Activated B cell treated with CpG ODN at 0.5 μM for 24 hours (primary cell): Measurements from ENCODE around the gene SH3PXD2A. TPM values are rescaled to one million over a fixed set of nuclear protein-coding genes. Genes with fewer than 3 reads are reported as not detected.

Experiments used
- ATAC-seq: fragments of 200-7000 bp; cut with Tn5 transposase; one replicate; pipeline ENCODE4 v1.10.0; 2021; ENCODE audit warnings: low read depth, mild to moderate bottlenecking, moderate library complexity
- CTCF ChIA-PET: fragments of 350-600 bp; sonication (Branson Sonifier 250); formaldehyde crosslinking; loops from one replicate; lab custom pipeline; 2021; ENCODE audit warnings: antibody characterized with exemption; lab: Charles Lee
- POLR2A ChIA-PET: fragments of 350-600 bp; sonication (Branson Sonifier 250); formaldehyde crosslinking; loops from one replicate; lab custom pipeline; 2021; ENCODE audit warnings: antibody characterized with exemption; lab: Charles Lee
- DNase-seq: peaks from one replicate; pipeline ENCODE4 v3.0.0; 2022
- H3K27ac Mint-ChIP-seq: one replicate; pipeline ENCODE4 v1.8.0; 2020; ENCODE audit warnings: mixed read lengths
- H3K27me3 Mint-ChIP-seq: one replicate; pipeline ENCODE4 v1.8.0; 2021; ENCODE audit warnings: mixed read lengths
- H3K36me3 Mint-ChIP-seq: one replicate; pipeline ENCODE4 v1.8.0; 2021; ENCODE audit warnings: low read depth, mixed read lengths
- H3K4me1 Mint-ChIP-seq: one replicate; pipeline ENCODE4 v1.8.0; 2021; ENCODE audit warnings: mixed read lengths
- H3K4me3 Mint-ChIP-seq: one replicate; pipeline ENCODE4 v1.8.0; 2020; ENCODE audit warnings: mild to moderate bottlenecking, mixed read lengths
- H3K9me3 Mint-ChIP-seq: one replicate; pipeline ENCODE4 v1.8.0; 2020; ENCODE audit warnings: mixed read lengths
- intact Hi-C: fragments of 100-400 bp; cut with micrococcal nuclease; formaldehyde crosslinking; loops from one replicate; pipeline ENCODE4 v1.15.1; 2024
- total RNA-seq: library from RNA; stranded (reverse); gene quantifications from 2 replicates; pipeline ENCODE4 v1.2.3, GENCODE V29; 2022
- TF ChIP-seq, protein P1 (sequence below): fragments of 200-600 bp; IDR thresholded peaks from one replicate; pipeline ENCODE4 v1.8.0; 2022; ENCODE audit warnings: antibody characterized with exemption, mild to moderate bottlenecking

The SH3PXD2A gene
- total RNA-seq, 1 donor from 2014 or later, result 18.2 TPM

DNA sequence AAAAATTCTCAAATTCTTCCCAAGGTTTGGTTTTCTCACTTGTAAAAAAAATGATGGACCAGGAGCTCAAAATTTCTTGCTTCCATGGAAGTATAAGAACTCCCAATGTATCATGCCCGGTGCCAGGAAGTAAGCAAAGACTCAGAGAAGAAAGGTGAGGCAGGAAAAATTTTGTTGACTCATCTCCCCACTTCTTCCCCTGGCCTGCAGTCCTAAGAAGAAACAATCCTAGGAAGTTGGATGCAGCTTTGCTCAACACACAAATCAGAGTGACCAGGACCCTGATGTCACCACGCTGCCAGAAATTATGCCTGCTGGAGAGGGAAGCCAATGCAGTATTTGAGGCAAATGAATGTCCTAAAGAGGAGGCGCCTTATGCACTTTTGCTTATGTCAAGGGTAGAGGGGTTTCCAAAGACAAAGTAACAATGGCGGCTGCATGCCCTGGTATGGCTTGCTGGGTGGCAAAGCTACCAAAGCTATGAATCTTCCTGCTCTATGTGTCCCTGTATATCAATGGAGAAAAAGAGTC is 198.2 kb downstream of the SH3PXD2A start:
- DNase-seq (no peak), ATAC-seq (no peak)
- H3K9me3 Mint-ChIP-seq, result no peaks in the 10 kb centered on the region
- peaks cover 15% of the 10 kb centered on the region for H3K4me1 Mint-ChIP-seq
- TF ChIP-seq, protein P1, sequence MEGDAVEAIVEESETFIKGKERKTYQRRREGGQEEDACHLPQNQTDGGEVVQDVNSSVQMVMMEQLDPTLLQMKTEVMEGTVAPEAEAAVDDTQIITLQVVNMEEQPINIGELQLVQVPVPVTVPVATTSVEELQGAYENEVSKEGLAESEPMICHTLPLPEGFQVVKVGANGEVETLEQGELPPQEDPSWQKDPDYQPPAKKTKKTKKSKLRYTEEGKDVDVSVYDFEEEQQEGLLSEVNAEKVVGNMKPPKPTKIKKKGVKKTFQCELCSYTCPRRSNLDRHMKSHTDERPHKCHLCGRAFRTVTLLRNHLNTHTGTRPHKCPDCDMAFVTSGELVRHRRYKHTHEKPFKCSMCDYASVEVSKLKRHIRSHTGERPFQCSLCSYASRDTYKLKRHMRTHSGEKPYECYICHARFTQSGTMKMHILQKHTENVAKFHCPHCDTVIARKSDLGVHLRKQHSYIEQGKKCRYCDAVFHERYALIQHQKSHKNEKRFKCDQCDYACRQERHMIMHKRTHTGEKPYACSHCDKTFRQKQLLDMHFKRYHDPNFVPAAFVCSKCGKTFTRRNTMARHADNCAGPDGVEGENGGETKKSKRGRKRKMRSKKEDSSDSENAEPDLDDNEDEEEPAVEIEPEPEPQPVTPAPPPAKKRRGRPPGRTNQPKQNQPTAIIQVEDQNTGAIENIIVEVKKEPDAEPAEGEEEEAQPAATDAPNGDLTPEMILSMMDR, result no peak
- H3K27me3 Mint-ChIP-seq, result no peaks in the 10 kb centered on the region
- H3K27ac Mint-ChIP-seq, result no peak overlapping the region
- ChIA-PET POLR2A (no interaction called here), CTCF (no interaction called here)
- intact Hi-C loops, result no loop called here
- H3K36me3 Mint-ChIP-seq, result peaks cover 25% of the 10 kb centered on the region
- H3K4me3 Mint-ChIP-seq, result no peak overlapping the region

DNA sequence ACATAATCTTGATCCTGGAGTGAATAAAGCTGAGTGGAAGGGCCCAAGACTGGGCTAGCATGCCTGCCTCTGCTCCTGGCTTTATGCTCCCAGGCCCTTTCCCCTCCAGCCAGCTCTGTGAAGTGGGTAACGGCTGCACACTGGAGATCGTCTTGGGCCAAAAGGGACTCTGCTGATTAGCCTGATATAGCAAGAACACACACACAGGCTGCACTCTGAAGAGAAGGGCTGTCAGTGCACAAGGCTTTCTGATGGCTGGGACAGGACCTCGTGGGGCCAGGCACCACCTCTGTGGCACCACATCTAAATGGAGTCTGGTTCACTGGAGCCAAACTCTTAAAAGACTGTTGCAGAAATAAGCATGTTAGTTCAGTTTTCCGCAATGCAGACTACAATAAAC is 200.5 kb downstream of the SH3PXD2A start:
- ATAC-seq, result no peak

GRCh38 chr10:103653581-103654037 is 201.8 kb downstream of the SH3PXD2A start:
- Mint-ChIP-seq H3K4me1 (no peaks in the 10 kb centered on the region), H3K4me3 (no peak overlapping the region), H3K27me3 (no peaks in the 10 kb centered on the region), H3K9me3 (no peaks in the 10 kb centered on the region), H3K36me3 (peaks cover 24% of the 10 kb centered on the region), H3K27ac (no peak overlapping the region)
- intact Hi-C loops, result no loop called here
- ChIA-PET CTCF (no interaction called here), POLR2A (interaction anchor here (1.0 kb wide), 1 partner anchor 9 kb away, joined by 3 read pairs; no protein-coding TSS in a partner anchor)
- TF ChIP-seq, protein P1, result no peak
- DNase-seq (no peak), ATAC-seq (no peak)

More for the DNA sequence above, 200.5 kb downstream of the SH3PXD2A start:
- no peaks in the 10 kb centered on the region for H3K9me3 Mint-ChIP-seq
- H3K36me3 Mint-ChIP-seq, result peaks cover 25% of the 10 kb centered on the region
- DNase-seq, result no peak
- H3K27me3 Mint-ChIP-seq, result no peaks in the 10 kb centered on the region
- no peak overlapping the region for H3K4me3 Mint-ChIP-seq
- intact Hi-C loops, result no loop called here
- peaks cover 5% of the 10 kb centered on the region for H3K4me1 Mint-ChIP-seq
- TF ChIP-seq, protein P1, result no peak
- ChIA-PET POLR2A (interaction anchor here (0.7 kb wide), 1 partner anchor 17 kb away, joined by 13 read pairs; no protein-coding TSS in a partner anchor), CTCF (no interaction called here)
- H3K27ac Mint-ChIP-seq, result no peak overlapping the region

GRCh38 chr10:103652599-103653281 is 202.6 kb downstream of the SH3PXD2A start:
- H3K36me3 Mint-ChIP-seq, result peaks cover 17% of the 10 kb centered on the region
- H3K4me1 Mint-ChIP-seq, result no peaks in the 10 kb centered on the region
- H3K27ac Mint-ChIP-seq, result no peak overlapping the region
- intact Hi-C loops, result no loop called here
- ChIA-PET CTCF (no interaction called here), POLR2A (interaction anchor here (1.0 kb wide), 1 partner anchor 10 kb away, joined by 3 read pairs; no protein-coding TSS in a partner anchor)
- TF ChIP-seq, protein P1, result no peak
- no peak overlapping the region for H3K4me3 Mint-ChIP-seq
- H3K9me3 Mint-ChIP-seq, result no peaks in the 10 kb centered on the region
- ATAC-seq (no peak), DNase-seq (no peak)
- H3K27me3 Mint-ChIP-seq, result no peaks in the 10 kb centered on the region

GRCh38 chr10:103651783-103652476 is 203.4 kb downstream of the SH3PXD2A start:
- no peak overlapping the region for H3K27ac Mint-ChIP-seq

More at GRCh38 chr10:103651783-103652476, 203.4 kb downstream of the SH3PXD2A start:
- ChIA-PET POLR2A (no interaction called here), CTCF (no interaction called here)
- peaks cover 10% of the 10 kb centered on the region for H3K36me3 Mint-ChIP-seq
- H3K4me1 Mint-ChIP-seq, result no peaks in the 10 kb centered on the region
- ATAC-seq (no peak), DNase-seq (no peak)
- intact Hi-C loops, result no loop called here
- no peak overlapping the region for H3K4me3 Mint-ChIP-seq
- no peaks in the 10 kb centered on the region for H3K9me3 Mint-ChIP-seq
- no peaks in the 10 kb centered on the region for H3K27me3 Mint-ChIP-seq
- TF ChIP-seq, protein P1, result no peak
